ENCODE measurements around the gene NLGN4Y. TPM values are rescaled to one million over a fixed set of nuclear protein-coding genes. Genes with fewer than 3 reads are reported as not detected.

NLGN4Y gene
- total RNA-seq, 4 donors from 2014 or later: 0.07 to 47.0 (median 15.0) TPM

- H3K4me1 ChIP-seq: no peaks in the 10 kb centered on the region
- H3K9me3 ChIP-seq: no peaks in the 10 kb centered on the region
- H3K4me3 ChIP-seq: no peak overlapping the region
- no peak for ATAC-seq
- TF ChIP-seq POLR2A (IDR thresholded peaks at IDR 0.05) (no peak), CTCF (IDR thresholded peaks at IDR 0.05) (no peak), EP300 (IDR thresholded peaks at IDR 0.05) (no peak), POLR2AphosphoS5 (IDR thresholded peaks at IDR 0.05) (no peak)
- no peaks in the 10 kb centered on the region for H3K36me3 ChIP-seq
- no peaks in the 10 kb centered on the region for H3K27me3 ChIP-seq
- no peak overlapping the region for H3K27ac ChIP-seq
Measured at GRCh38 chrY:14708158-14708557, 183.8 kb downstream of the NLGN4Y start.

GRCh38 chrY:14741596-14741995 lies 217.3 kb downstream of the NLGN4Y start:
- no peak overlapping the region for H3K4me3 ChIP-seq
- ATAC-seq: no peak
- H3K36me3 ChIP-seq: no peaks in the 10 kb centered on the region
- 31% methylated on average over 1 of the region's 1 CpG; no CpG with 5 or more reads in 1 of the 2 donors for whole genome bisulfite sequencing, 2 donors (ENCODE audit: low coverage in 1 of 2)
- H3K27me3 ChIP-seq: no peaks in the 10 kb centered on the region
- TF ChIP-seq POLR2AphosphoS5 (IDR thresholded peaks at IDR 0.05) (no peak), CTCF (IDR thresholded peaks at IDR 0.05) (no peak), EP300 (IDR thresholded peaks at IDR 0.05) (no peak)
- no peaks in the 10 kb centered on the region for H3K9me3 ChIP-seq
- H3K4me1 ChIP-seq: no peaks in the 10 kb centered on the region
- no peak overlapping the region for H3K27ac ChIP-seq

- Histone ChIP-seq H3K27me3 (no peaks in the 10 kb centered on the region), H3K4me3 (no peak overlapping the region), H3K9me3 (no peaks in the 10 kb centered on the region), H3K27ac (no peak overlapping the region), H3K36me3 (no peaks in the 10 kb centered on the region), H3K4me1 (no peaks in the 10 kb centered on the region)
- no peak for ATAC-seq
- WGBS, 2 donors (ENCODE audit: low coverage in 1 of 2): 59% methylated on average over 2 of the region's 4 CpGs; no CpG with 5 or more reads in 1 of the 2 donors
- no peak for TF ChIP-seq POLR2A (IDR thresholded peaks at IDR 0.05)
- no peak for TF ChIP-seq POLR2AphosphoS5 (IDR thresholded peaks at IDR 0.05)
- TF ChIP-seq CTCF (IDR thresholded peaks at IDR 0.05): no peak
- TF ChIP-seq EP300 (IDR thresholded peaks at IDR 0.05): no peak
Measured at GRCh38 chrY:14748329-14748728, 224.0 kb downstream of the NLGN4Y start.

- Histone ChIP-seq H3K4me1 (no peaks in the 10 kb centered on the region), H3K27me3 (no peaks in the 10 kb centered on the region), H3K9me3 (no peaks in the 10 kb centered on the region), H3K36me3 (no peaks in the 10 kb centered on the region), H3K27ac (no peak overlapping the region), H3K4me3 (no peak overlapping the region)
- TF ChIP-seq POLR2A (IDR thresholded peaks at IDR 0.05): no peak
- no peak for TF ChIP-seq POLR2AphosphoS5 (IDR thresholded peaks at IDR 0.05)
- TF ChIP-seq CTCF (IDR thresholded peaks at IDR 0.05): no peak
- no peak for TF ChIP-seq EP300 (IDR thresholded peaks at IDR 0.05)
- ATAC-seq: no peak
Measured at GRCh38 chrY:14755571-14755970, 231.2 kb downstream of the NLGN4Y start.

GRCh38 chrY:14762903-14763302 lies 238.6 kb downstream of the NLGN4Y start:
- Histone ChIP-seq H3K9me3 (no peaks in the 10 kb centered on the region), H3K27me3 (no peaks in the 10 kb centered on the region), H3K4me1 (no peaks in the 10 kb centered on the region), H3K36me3 (no peaks in the 10 kb centered on the region), H3K27ac (no peak overlapping the region), H3K4me3 (no peak overlapping the region)
- TF ChIP-seq EP300 (IDR thresholded peaks at IDR 0.05): no peak
- TF ChIP-seq CTCF (IDR thresholded peaks at IDR 0.05): no peak
- no peak for TF ChIP-seq POLR2AphosphoS5 (IDR thresholded peaks at IDR 0.05)
- no peak for TF ChIP-seq POLR2A (IDR thresholded peaks at IDR 0.05)
- no peak for ATAC-seq
- WGBS, 2 donors (ENCODE audit: low coverage in 1 of 2): 44% methylated on average over 1 of the region's 1 CpG; no CpG with 5 or more reads in 1 of the 2 donors
